Ectodermal cell (in vitro differentiated cells): ENCODE measurements around the gene CCR9.

ENCODE experiments used
- H3K27ac ChIP-seq: 2 replicates; pipeline ENCODE4 v1.7.0; 2013; ENCODE audit warnings: mild to moderate bottlenecking, low read depth, low read length; ENCODE audit not compliant: insufficient read depth, poor library complexity, severe bottlenecking
- H3K27me3 ChIP-seq: 2 replicates; pipeline ENCODE4 v1.7.0; 2013; ENCODE audit warnings: mild to moderate bottlenecking, low read length; ENCODE audit not compliant: insufficient read depth, control insufficient read depth, poor library complexity, severe bottlenecking
- H3K36me3 ChIP-seq: one replicate; pipeline ENCODE4 v1.7.0; 2013; ENCODE audit warnings: low read length; ENCODE audit not compliant: control insufficient read depth, insufficient read depth
- H3K4me1 ChIP-seq: one replicate; pipeline ENCODE4 v1.7.0; 2013; ENCODE audit warnings: low read length; ENCODE audit not compliant: control insufficient read depth, insufficient read depth
- H3K4me3 ChIP-seq: 2 replicates; pipeline ENCODE4 v1.7.0; 2013; ENCODE audit warnings: low read depth, low read length, control low read depth; ENCODE audit not compliant: insufficient read depth
- H3K9me3 ChIP-seq: 2 replicates; pipeline ENCODE4 v1.7.0; 2013; ENCODE audit warnings: mild to moderate bottlenecking, low read length, moderate library complexity; ENCODE audit not compliant: control insufficient read depth
- WGBS, 2 experiments: methylation state at CpG; one replicate each; pipeline ENCODE4 v1.1.7; 2013; ENCODE audit warnings: missing lambda C conversion rate in 2 of 2; 5-methylcytosine and 5-hydroxymethylcytosine counted together

The CCR9 gene

DNA sequence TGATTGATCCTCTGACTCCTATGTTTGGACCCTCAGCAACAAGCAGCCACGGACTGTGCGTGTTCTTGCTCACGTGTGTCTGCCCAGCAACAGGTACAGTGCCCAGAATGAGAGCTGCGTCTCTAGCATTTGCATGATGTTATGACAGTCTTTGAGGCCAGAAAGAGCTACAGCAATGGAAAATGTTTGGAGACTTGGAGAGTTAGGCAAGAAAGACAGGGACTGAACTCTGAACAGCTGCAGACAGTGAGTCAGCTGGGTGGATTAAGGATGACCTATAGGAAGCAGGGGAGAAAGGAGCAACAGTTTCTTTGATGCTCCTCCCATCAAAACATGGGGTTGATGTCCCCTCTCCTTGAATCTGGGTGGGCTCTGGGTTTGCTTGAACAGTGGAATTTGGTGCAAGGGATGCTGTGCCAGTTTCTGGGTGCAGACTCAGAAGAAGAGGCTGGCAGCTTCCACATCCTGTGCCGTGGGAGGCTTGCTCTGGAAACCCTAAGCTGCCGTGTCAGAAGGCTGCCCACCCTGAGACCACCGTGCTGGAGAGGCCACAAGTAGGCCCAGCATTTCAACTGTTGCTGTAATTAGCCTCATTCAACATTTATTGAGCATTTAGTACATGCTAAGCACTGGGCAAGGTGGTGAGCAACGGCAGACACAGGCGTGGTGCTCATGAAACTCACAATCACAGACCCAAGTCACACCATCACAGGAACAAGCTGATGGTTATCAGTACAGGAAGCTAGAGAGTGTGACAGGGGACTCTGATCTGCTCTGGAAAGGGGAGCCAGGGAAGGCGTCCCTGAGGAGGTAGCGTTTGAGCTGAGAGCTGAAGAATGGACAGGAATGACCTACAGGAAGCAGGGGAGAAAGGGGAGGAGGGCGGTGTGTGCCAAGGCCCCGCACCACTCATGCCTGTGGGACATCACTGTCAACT is 21.7 kb downstream of the CCR9 start:
- Histone ChIP-seq H3K4me1 (no peaks in the 10 kb centered on the region), H3K4me3 (no peak overlapping the region), H3K9me3 (no peaks in the 10 kb centered on the region), H3K27ac (no peak overlapping the region), H3K36me3 (no peaks in the 10 kb centered on the region), H3K27me3 (no peaks in the 10 kb centered on the region)
- 91% methylated on average over 13 of the region's 13 CpGs for WGBS, 2 experiments

DNA sequence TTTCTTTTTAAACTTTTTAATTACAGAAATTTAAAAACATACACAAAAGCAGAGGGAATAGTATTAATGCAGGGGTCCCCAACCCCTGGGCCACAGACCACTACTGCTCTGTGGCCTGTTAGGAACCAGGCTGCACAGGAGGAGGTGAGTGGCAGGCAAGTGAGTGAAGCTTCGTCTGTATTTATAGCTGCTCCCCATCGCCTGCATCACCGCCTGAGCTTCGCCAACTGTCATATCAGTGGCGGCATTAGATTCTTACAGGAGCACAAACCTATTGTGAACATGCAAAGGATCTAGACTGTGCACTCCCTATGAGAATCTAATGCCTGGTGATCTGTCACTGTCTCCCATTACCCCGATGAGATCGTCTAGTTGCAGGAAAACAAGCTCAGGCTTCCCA is 22.4 kb downstream of the CCR9 start:
- Histone ChIP-seq H3K27ac (no peak overlapping the region), H3K4me3 (no peak overlapping the region), H3K27me3 (no peaks in the 10 kb centered on the region), H3K4me1 (no peaks in the 10 kb centered on the region), H3K9me3 (no peaks in the 10 kb centered on the region), H3K36me3 (no peaks in the 10 kb centered on the region)
- WGBS, 2 experiments = 93 to 97% methylated on average over 7 of the region's 7 CpGs

DNA sequence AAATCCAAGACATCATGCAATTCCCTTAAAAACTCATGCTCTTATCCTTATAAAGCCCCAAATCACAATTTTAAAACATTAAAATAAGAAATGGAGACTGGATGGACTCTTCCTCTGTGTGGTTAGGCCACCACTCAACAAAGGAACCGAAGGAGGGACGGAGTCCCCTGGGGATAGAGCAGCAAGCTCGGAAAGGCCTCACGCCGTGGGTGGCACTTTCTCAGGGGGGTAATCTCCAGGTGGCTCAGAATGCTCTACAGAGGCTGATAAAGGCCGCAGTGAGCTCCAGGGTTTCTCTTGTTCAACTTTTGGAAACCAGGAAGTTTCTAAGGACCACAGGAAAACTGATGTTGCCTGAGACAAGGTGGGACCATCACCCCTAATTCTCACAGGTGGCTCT is 23.2 kb downstream of the CCR9 start:
- 83 to 84% methylated on average over 6 of the region's 6 CpGs for WGBS, 2 experiments

DNA sequence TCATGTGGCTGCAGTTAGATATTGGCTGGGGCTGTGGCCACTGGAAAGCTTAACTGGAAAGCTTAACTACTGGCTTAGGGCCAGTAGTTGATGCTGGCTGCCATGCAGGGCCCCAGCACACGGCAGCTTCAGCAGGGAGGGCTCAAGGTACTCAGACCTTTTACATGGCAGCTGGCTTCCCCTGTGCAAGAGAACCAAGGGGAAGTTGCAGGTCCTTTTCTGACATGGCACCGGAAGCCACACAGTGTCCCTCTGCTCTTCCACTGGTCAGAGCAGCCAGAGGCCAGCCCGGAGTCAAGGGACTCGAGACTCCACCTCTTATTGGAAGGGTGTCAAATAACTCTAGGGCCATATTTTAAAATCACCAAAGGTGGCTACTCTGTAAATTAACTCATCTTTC is 24.5 kb downstream of the CCR9 start:
- Histone ChIP-seq H3K36me3 (no peaks in the 10 kb centered on the region), H3K4me3 (no peak overlapping the region), H3K4me1 (peaks cover 5% of the 10 kb centered on the region), H3K9me3 (no peaks in the 10 kb centered on the region), H3K27ac (no peak overlapping the region), H3K27me3 (no peaks in the 10 kb centered on the region)
- 92 to 94% methylated on average over 4 of the region's 4 CpGs for WGBS, 2 experiments

More for the DNA sequence above, 23.2 kb downstream of the CCR9 start:
- Histone ChIP-seq H3K27me3 (no peaks in the 10 kb centered on the region), H3K27ac (no peak overlapping the region), H3K36me3 (no peaks in the 10 kb centered on the region), H3K4me3 (no peak overlapping the region), H3K4me1 (no peaks in the 10 kb centered on the region), H3K9me3 (no peaks in the 10 kb centered on the region)

DNA sequence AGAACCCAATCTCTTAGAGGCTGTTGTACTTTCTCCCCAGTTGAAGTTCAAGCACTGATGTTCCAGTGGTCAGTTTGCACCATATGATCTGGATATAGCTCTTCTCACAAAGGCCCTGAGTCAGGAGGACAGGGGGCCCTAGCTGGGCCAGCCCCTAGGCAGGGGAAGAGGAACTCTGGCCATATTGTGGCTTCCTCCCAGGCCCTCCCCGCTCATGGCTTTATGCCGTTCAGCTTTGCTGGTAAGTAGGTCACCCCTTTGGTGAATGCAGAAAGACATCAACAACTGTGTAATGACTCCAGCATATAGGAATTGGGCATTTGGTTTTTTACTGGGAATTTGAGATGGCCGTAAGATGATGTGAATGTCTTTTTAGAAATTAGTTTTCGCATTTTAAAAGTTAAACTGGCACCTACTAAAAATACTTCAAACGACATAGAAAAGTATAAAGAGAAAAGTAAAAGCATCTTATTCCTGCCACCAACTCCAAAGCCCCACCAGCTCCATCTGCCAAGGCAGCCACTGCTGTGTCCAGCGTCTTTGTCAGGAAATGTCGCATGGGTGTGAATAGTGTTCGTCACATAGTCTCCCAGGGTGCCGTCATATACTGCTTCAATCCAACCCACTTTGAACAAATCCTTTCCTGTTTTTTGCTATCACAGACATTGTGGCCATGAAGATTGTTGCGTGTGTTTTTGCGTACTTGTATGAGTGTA is 25.3 kb downstream of the CCR9 start:
- H3K27me3 ChIP-seq = no peaks in the 10 kb centered on the region
- no peak overlapping the region for H3K4me3 ChIP-seq
- no peaks in the 10 kb centered on the region for H3K9me3 ChIP-seq
- no peaks in the 10 kb centered on the region for H3K36me3 ChIP-seq
- H3K27ac ChIP-seq = no peak overlapping the region
- 93 to 95% methylated on average over 9 to 11 of the region's 11 CpGs for WGBS, 2 experiments
- H3K4me1 ChIP-seq = peaks cover 7% of the 10 kb centered on the region

DNA sequence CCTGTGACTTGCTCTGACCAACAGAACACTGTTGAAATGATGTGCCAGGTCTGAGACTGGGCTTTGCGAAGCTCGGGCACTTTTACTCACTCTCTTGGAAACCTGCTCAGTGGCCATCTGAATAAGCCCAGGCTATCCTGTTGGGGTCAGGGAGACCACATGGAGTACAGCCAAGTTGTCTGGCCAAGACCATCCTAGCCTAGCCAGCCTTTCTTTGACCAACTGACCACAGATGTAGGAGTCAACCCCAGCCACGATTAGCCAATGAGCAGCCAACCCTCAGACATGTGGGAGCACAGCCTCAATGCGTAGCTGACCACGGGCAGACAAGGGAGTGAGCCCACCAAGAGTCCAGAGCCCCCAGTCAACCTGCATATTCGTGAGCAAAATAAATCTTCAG is 26.1 kb downstream of the CCR9 start:
- no peak overlapping the region for H3K27ac ChIP-seq
- peaks cover 7% of the 10 kb centered on the region for H3K4me1 ChIP-seq
- WGBS, 2 experiments = 87 to 93% methylated on average over 6 of the region's 6 CpGs
- no peaks in the 10 kb centered on the region for H3K27me3 ChIP-seq
- H3K4me3 ChIP-seq = no peak overlapping the region
- H3K9me3 ChIP-seq = no peaks in the 10 kb centered on the region
- H3K36me3 ChIP-seq = no peaks in the 10 kb centered on the region

DNA sequence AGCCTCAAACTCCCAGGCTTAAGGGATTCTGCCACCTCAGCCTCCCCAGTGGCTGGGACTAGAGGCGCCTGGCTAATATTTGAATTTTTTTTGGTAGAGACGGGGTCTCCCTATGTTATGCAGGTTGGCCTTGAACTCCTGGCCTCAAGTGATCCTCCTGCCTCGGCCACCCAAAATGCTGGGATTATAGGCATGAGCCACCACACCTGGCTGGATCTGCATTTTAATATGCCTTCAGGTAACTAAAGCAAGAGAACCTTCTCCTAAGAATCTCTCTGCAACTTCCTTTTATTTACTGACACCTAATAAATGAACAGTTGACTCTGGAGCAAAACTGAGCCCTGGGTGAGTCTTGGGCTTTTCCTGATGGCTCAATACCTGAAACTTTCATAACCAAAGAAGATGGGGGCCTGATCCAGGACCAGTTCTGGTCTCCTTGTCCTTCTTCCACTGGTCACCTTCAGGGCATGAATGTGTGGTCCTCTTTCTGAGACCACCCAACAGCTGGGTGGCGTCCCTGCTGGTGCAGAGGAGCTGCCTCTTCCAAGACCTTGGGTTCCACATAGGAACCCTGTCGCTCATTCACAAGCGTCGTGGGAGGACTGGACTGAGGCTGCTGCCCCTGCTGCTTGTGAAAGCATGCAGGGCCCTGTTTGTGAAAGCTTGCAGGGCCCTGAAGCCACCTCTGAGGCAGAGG is 28.2 kb downstream of the CCR9 start:
- H3K36me3 ChIP-seq = no peaks in the 10 kb centered on the region
- no peaks in the 10 kb centered on the region for H3K9me3 ChIP-seq
- H3K27me3 ChIP-seq = no peaks in the 10 kb centered on the region
- no peak overlapping the region for H3K4me3 ChIP-seq
- H3K4me1 ChIP-seq = peaks cover 7% of the 10 kb centered on the region
- no peak overlapping the region for H3K27ac ChIP-seq
- 87 to 93% methylated on average over 7 of the region's 7 CpGs for WGBS, 2 experiments

DNA sequence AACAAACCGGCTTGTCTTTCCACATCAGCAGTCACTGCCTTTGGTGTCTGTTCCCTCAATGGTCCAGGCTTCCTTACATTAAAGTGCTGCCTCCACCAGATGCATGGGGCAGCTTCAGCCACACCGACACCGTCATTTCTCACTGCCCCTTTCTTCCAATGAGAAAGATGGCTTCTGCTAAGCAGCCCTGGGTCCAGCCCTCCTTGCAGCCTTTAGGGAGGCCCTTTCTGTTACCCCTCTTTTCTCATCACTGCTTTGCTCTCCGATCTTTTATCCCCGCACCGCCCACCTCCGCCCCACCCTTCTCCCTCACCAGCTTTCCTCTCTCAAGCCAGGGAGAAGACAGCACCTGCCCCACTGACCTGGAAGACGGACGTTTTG is 28.7 kb downstream of the CCR9 start:
- WGBS, 2 experiments = 85 to 86% methylated on average over 9 of the region's 9 CpGs
- Histone ChIP-seq H3K4me1 (peaks cover 7% of the 10 kb centered on the region), H3K4me3 (no peak overlapping the region), H3K27me3 (no peaks in the 10 kb centered on the region), H3K27ac (no peak overlapping the region), H3K9me3 (no peaks in the 10 kb centered on the region), H3K36me3 (no peaks in the 10 kb centered on the region)

DNA sequence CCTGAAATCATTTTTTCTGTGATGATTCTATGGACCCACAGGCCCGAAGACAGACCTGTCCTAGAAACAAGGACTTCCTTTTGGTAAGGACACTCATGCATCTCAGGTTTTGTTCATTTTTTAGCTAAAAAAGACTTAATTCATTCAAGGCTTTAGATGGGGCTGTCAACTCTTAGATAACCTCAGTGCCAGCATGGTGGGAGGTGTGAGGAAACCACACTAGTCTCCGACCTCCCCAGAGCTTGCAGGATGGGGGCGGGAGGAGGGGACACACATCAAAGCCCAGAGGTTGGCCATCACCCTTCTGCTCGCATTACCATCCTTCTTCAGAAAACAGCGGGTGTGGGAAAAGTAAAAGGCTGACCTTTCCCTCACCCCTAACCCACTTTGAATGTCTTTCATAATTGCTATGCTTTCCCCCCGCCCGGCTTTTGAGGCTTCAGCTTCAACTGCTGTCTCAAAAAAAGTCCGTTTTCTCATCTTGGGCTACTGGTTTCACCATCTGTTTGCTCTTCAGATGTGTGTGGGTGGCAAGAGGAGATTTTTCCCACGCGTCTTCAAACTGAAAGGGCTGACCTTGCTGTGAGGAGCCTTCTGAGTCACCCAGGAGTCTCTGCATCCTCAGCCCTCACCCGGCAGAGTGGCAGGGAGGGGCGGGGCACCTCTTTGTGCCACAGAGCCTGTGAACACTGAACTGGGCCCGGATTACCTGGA is 29.3 kb downstream of the CCR9 start:
- WGBS, 2 experiments = 22 to 29% methylated on average over 13 of the region's 13 CpGs
- H3K9me3 ChIP-seq = no peaks in the 10 kb centered on the region
- H3K36me3 ChIP-seq = no peaks in the 10 kb centered on the region
- H3K4me3 ChIP-seq = no peak overlapping the region
- peaks cover 7% of the 10 kb centered on the region for H3K4me1 ChIP-seq
- H3K27ac ChIP-seq = no peak overlapping the region
- no peaks in the 10 kb centered on the region for H3K27me3 ChIP-seq
